ENCODE data around the gene PRDM16.

The PRDM16 gene

GRCh38 chr1:3316340-3316943 lies 247.4 kb downstream of the PRDM16 start:
- DNase-seq, result no peak

- DNase-seq, result no peak
Measured at GRCh38 chr1:3317456-3317855, 248.5 kb downstream of the PRDM16 start.

GRCh38 chr1:3318329-3318728 lies 249.3 kb downstream of the PRDM16 start:
- no peak for DNase-seq

GRCh38 chr1:3319874-3320245 lies 250.9 kb downstream of the PRDM16 start:
- DNase-seq, result peak; percentile 46 to 55

GRCh38 chr1:3320246-3321152 lies 251.5 kb downstream of the PRDM16 start:
- DNase-seq, result no peak

GRCh38 chr1:3321559-3322449 lies 252.8 kb downstream of the PRDM16 start:
- no peak for DNase-seq

- DNase-seq, result no peak
Measured at GRCh38 chr1:3322450-3323020, 253.5 kb downstream of the PRDM16 start.

GRCh38 chr1:3323021-3323795 lies 254.2 kb downstream of the PRDM16 start:
- no peak for DNase-seq

- no peak for DNase-seq
Measured at GRCh38 chr1:3323796-3324703, 255.0 kb downstream of the PRDM16 start.

GRCh38 chr1:3324704-3325535 lies 255.9 kb downstream of the PRDM16 start:
- DNase-seq, result no peak

- DNase-seq, result no peak
Measured at GRCh38 chr1:3326516-3327388, 257.7 kb downstream of the PRDM16 start.

GRCh38 chr1:3327389-3327702 lies 258.3 kb downstream of the PRDM16 start:
- DNase-seq, result no peak

- DNase-seq, result no peak
Measured at GRCh38 chr1:3327936-3328590, 259.1 kb downstream of the PRDM16 start.

- DNase-seq, result no peak
Measured at GRCh38 chr1:3329640-3330281, 260.8 kb downstream of the PRDM16 start.

GRCh38 chr1:3330771-3331245 lies 261.8 kb downstream of the PRDM16 start:
- no peak for DNase-seq

- no peak for DNase-seq
Measured at GRCh38 chr1:3331564-3331963, 262.6 kb downstream of the PRDM16 start.

GRCh38 chr1:3332043-3332442 lies 263.0 kb downstream of the PRDM16 start:
- no peak for DNase-seq

GRCh38 chr1:3332662-3333061 lies 263.7 kb downstream of the PRDM16 start:
- DNase-seq, result no peak
